Neuronal stem cell (in vitro differentiated cells): ENCODE measurements around the gene RGS12.

ENCODE experiments used
- DNase-seq: peaks from one replicate; pipeline ENCODE4 v3.0.0-alpha.2; 2013; ENCODE audit warnings: low spot score
- H2AFZ ChIP-seq: one replicate; pipeline ENCODE4 v1.6.1; 2013; ENCODE audit warnings: mild to moderate bottlenecking, low read length, inconsistent platforms
- H2AK5ac ChIP-seq: 2 replicates; pipeline ENCODE4 v1.6.1; 2013; ENCODE audit warnings: low read depth, mild to moderate bottlenecking, inconsistent platforms, low read length, moderate library complexity, mixed read lengths
- H2BK120ac ChIP-seq: 2 replicates; pipeline ENCODE4 v1.6.1; 2013; ENCODE audit warnings: low read depth, mild to moderate bottlenecking, inconsistent platforms, low read length, moderate library complexity, mixed read lengths
- H2BK12ac ChIP-seq: one replicate; pipeline ENCODE4 v1.6.1; 2013; ENCODE audit warnings: low read length, inconsistent platforms
- H2BK15ac ChIP-seq: 2 replicates; pipeline ENCODE4 v1.6.1; 2013; ENCODE audit warnings: mild to moderate bottlenecking, low read length, inconsistent platforms, mixed read lengths
- H2BK5ac ChIP-seq: one replicate; pipeline ENCODE4 v1.6.1; 2013; ENCODE audit warnings: inconsistent platforms, mild to moderate bottlenecking, low read length, moderate library complexity
- H3K14ac ChIP-seq: one replicate; pipeline ENCODE4 v1.6.1; 2013; ENCODE audit warnings: low read length, inconsistent platforms
- H3K18ac ChIP-seq: 2 replicates; pipeline ENCODE4 v1.6.1; 2013; ENCODE audit warnings: low read length, inconsistent platforms
- H3K23ac ChIP-seq: 2 replicates; pipeline ENCODE4 v1.6.1; 2013; ENCODE audit warnings: low read depth, mild to moderate bottlenecking, mixed read lengths, low read length, inconsistent platforms; ENCODE audit not compliant: poor library complexity
- H3K27ac ChIP-seq: replicated peaks from 3 replicates; pipeline ENCODE4 v1.5.1; 2013; ENCODE audit warnings: low read length, inconsistent platforms
- H3K27me3 ChIP-seq, 3 experiments: 2 replicates each; pipeline ENCODE4 v1.6.1; 2013; ENCODE audit warnings: low read length in 3 of 3, mild to moderate bottlenecking in 2 of 3, inconsistent platforms in 1 of 3, low read depth in 1 of 3, mixed read lengths in 1 of 3, moderate library complexity in 1 of 3; ENCODE audit not compliant: control insufficient read depth in 3 of 3, insufficient read depth in 3 of 3
- H3K36me3 ChIP-seq, 2 donors: replicated peaks in 1 of 2; 2 replicates each; pipeline ENCODE4 v1.6.1; 2013; ENCODE audit warnings: low read length in 2 of 2; ENCODE audit not compliant: control insufficient read depth in 2 of 2, insufficient read depth in 2 of 2
- H3K4ac ChIP-seq: 2 replicates; pipeline ENCODE4 v1.6.1; 2013; ENCODE audit warnings: inconsistent platforms, mild to moderate bottlenecking, low read length, moderate library complexity
- H3K4me1 ChIP-seq, 2 donors: 1 replicate in 1 of 2; 2 replicates in 1 of 2; pipeline ENCODE4 v1.6.1; 2013; ENCODE audit warnings: low read length in 2 of 2, low read depth in 1 of 2; ENCODE audit not compliant: control insufficient read depth in 2 of 2, insufficient read depth in 1 of 2
- H3K4me2 ChIP-seq: one replicate; pipeline ENCODE4 v1.6.1; 2013; ENCODE audit warnings: mild to moderate bottlenecking, low read length, inconsistent platforms; ENCODE audit not compliant: insufficient read depth, poor library complexity, severe bottlenecking
- H3K4me3 ChIP-seq, 2 donors: 2 replicates each; pipeline ENCODE4 v1.5.1; 2013; ENCODE audit warnings: low read length in 2 of 2, mild to moderate bottlenecking in 2 of 2, inconsistent platforms in 1 of 2, moderate library complexity in 1 of 2
- H3K79me1 ChIP-seq: one replicate; pipeline ENCODE4 v1.6.1; 2013; ENCODE audit warnings: low read depth, mild to moderate bottlenecking, inconsistent platforms, low read length, moderate library complexity
- H3K9ac ChIP-seq: one replicate; pipeline ENCODE4 v1.6.1; 2013; ENCODE audit warnings: mild to moderate bottlenecking, low read depth, low read length, inconsistent platforms; ENCODE audit not compliant: poor library complexity
- H3K9me3 ChIP-seq, 2 donors: replicated peaks in 1 of 2; 2 replicates each; pipeline versions ENCODE3 to v1.6.1; 2013; ENCODE audit warnings: low read length in 2 of 2, mild to moderate bottlenecking in 2 of 2, inconsistent platforms in 1 of 2, low read depth in 1 of 2, mixed read lengths in 1 of 2, moderate library complexity in 1 of 2; ENCODE audit not compliant: control insufficient read depth in 2 of 2, insufficient read depth in 1 of 2
- H4K8ac ChIP-seq: one replicate; pipeline ENCODE4 v1.6.1; 2013; ENCODE audit warnings: low read depth, mild to moderate bottlenecking, inconsistent platforms, low read length, moderate library complexity
- H4K91ac ChIP-seq: one replicate; pipeline ENCODE4 v1.6.1; 2013; ENCODE audit warnings: low read length, low read depth, mild to moderate bottlenecking, inconsistent platforms; ENCODE audit not compliant: poor library complexity
- WGBS, 2 donors: extraction: QIAGEN DNeasy Blood & Tissue Kit; methylation state at CpG; one replicate each; pipeline ENCODE4 v1.1.7; 2013; ENCODE audit warnings: missing lambda C conversion rate in 2 of 2, mixed read lengths in 1 of 2; ENCODE audit not compliant: insufficient read length in 2 of 2, insufficient replicate concordance in 1 of 2; ENCODE audit errors: extremely low coverage in 2 of 2; 5-methylcytosine and 5-hydroxymethylcytosine counted together

The RGS12 gene

GRCh38 chr4:3296651-3297050, 3.8 kb downstream of the RGS12 start:
- Histone ChIP-seq H3K14ac (no peak overlapping the region), H3K27me3 (no peaks in the 10 kb centered on the region), H3K4me2 (no peak overlapping the region), H3K27ac (no peak overlapping the region), H2AFZ (no peak overlapping the region), H2BK5ac (no peak overlapping the region), H3K9me3 (peaks cover 0 to 19% of the 10 kb centered on the region in 2 donors), H3K4me1 (peaks cover 30 to 36% of the 10 kb centered on the region in 2 donors), H4K91ac (no peak overlapping the region), H4K8ac (no peak overlapping the region), H3K79me1 (peaks cover 23% of the 10 kb centered on the region), H3K18ac (peak overlapping the region; percentile 34), H2BK120ac (no peak overlapping the region), H3K9ac (no peak overlapping the region), H2AK5ac (no peak overlapping the region), H3K4ac (no peak overlapping the region), H2BK12ac (no peak overlapping the region), H3K36me3 (peaks cover 0 to 3% of the 10 kb centered on the region in 2 donors), H2BK15ac (no peak overlapping the region), H3K4me3 (no peak overlapping the region), H3K23ac (no peak overlapping the region)
- no peak for DNase-seq
- no CpG with 5 or more reads among the region's 8 CpGs for WGBS, 2 donors

DNA sequence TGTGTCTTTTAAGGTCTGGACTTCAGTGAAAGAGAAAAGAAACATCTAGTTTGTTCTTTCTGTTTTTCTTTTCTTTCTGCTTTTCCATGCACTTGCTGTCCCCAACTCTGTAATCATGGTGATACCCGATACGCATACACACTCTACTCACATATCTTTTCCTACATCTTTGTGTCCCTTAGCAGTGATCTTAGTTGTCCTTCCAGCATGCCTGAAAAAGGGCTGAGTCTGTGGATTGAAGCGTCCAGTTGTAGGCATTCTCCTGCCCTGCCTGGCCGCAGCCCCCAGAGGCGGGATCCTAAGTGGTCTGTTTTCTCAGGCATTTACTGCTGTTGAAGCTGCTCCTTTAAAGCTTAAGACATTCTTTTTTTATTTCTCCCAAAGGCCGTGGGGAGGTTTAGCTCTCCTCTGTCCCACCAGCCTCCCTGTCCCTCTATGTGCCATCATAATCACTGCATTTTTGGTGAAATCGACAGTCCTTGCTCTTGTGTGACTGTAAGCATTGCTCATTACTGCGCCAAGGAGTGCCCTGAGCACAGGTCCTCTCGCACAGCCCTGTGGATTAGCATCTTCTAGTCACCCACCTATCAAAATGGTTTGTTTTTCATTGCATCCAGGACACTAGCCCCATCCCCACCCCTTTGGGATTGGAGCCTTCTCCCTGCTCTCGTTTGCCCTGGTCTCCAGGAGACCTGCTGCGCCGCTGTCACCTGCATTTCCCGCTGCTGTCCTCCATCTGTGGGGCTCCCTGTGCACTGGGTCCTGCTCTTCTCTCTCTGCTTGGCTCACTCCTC, 4.4 kb downstream of the RGS12 start:
- Histone ChIP-seq H3K4me3 (no peak overlapping the region), H3K9ac (no peak overlapping the region), H3K4me1 (peaks cover 29 to 36% of the 10 kb centered on the region in 2 donors), H2BK5ac (no peak overlapping the region), H3K9me3 (peaks cover 0 to 19% of the 10 kb centered on the region in 2 donors), H2BK15ac (no peak overlapping the region), H3K4me2 (no peak overlapping the region), H3K4ac (no peak overlapping the region), H2AK5ac (no peak overlapping the region), H3K23ac (no peak overlapping the region), H3K27me3 (no peaks in the 10 kb centered on the region), H2BK120ac (no peak overlapping the region), H4K91ac (no peak overlapping the region), H2BK12ac (no peak overlapping the region), H3K36me3 (peaks cover 0 to 3% of the 10 kb centered on the region in 2 donors), H3K27ac (no peak overlapping the region), H3K79me1 (peaks cover 20% of the 10 kb centered on the region), H3K14ac (no peak overlapping the region), H2AFZ (no peak overlapping the region), H3K18ac (no peak overlapping the region), H4K8ac (no peak overlapping the region)
- DNase-seq = no peak
- WGBS, 2 donors = no CpG with 5 or more reads among the region's 13 CpGs

DNA sequence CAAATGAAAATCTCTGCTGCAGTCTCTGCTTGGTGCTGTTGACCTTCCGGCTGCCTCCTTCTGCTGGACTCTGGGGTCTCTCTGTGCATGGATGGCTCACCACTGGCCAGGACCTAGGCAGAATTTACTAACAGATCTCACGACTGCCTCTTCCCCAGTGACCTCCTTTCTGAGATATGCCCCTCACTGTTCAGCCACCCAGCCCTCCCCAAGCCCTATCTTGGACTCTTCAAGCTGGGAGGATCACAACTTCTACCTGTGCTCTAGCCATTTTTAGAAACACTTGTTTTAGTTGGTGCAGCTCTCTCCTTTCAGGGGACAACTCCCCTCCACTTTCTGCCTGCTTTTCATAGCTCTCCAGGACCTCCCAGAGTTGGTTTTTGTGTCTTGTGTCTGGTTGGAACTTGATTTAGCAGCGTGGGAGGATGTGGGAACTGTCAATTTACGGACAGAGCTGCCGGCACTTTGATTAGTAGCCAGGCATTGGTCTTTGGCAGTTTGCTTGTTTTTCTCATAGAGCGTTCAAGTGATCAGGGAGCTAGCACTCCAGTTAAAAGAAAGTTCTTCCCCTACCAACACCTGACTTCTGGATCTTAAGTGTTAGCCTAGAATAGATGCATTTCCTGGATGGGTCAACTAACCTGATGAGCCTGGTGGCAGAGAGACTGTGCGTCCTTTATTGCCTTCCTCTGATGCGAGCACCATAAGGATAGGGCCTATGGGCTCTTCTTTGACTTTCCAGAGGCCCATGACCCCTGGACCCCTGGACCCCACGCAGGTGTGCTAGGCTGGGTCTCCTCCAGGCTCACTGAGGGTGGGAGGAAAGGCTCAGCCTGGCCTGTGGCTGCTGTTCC, 6.5 kb downstream of the RGS12 start:
- Histone ChIP-seq H3K27me3 (no peaks in the 10 kb centered on the region), H3K9ac (no peak overlapping the region), H3K4me1 (peaks cover 38 to 42% of the 10 kb centered on the region in 2 donors), H3K79me1 (peaks cover 13% of the 10 kb centered on the region), H3K27ac (no peak overlapping the region), H3K36me3 (peaks cover 0 to 3% of the 10 kb centered on the region in 2 donors), H2BK15ac (no peak overlapping the region), H3K4me2 (no peak overlapping the region), H3K4ac (no peak overlapping the region), H3K18ac (no peak overlapping the region), H2AFZ (peak overlapping the region; percentile 7), H2AK5ac (no peak overlapping the region), H4K91ac (no peak overlapping the region), H3K23ac (no peak overlapping the region), H2BK12ac (no peak overlapping the region), H2BK120ac (no peak overlapping the region), H4K8ac (no peak overlapping the region), H3K14ac (no peak overlapping the region), H3K4me3 (no peak overlapping the region), H3K9me3 (peaks cover 0 to 19% of the 10 kb centered on the region in 2 donors), H2BK5ac (no peak overlapping the region)
- no CpG with 5 or more reads among the region's 9 CpGs for WGBS, 2 donors
- no peak for DNase-seq
